Measurements from ENCODE around the gene CACNA2D3.

Gene CACNA2D3

DNA sequence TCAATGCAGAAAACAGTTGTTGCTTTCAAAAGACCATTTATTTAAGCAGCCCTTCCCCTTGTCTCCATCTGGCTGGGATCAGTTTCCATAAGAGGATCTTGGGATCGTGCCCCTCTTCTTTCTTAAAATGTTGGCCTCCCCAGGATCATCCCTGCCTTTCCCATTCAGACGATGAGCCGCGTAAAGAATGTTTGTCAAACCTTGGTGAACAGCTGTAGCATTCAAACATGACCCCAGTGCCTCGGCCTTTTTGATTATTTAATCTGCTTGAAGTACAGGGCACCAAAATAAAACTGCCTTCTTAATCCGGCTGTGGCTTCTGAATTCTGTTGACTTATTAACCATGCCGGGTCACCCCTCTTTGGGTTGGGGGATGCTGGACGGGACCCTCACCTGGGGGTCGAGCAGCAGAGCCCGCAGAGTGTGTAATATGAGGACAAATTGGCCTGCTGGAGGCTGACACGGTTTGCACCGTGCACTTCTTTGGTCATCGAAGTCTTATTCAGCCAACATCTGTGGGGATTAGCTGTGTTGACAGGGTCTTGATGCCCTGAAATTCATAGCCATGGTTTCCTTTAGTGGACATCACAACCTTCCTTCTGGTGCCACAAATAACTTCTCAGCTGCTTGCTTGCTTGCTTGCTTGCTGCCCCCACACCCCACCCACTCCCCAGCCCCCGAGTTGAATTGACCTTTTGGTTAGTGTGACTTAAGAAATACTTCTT is 805.9 kb downstream of the CACNA2D3 start, which contains the start of gene LRTM1:
TSS of gene LRTM1 (minus strand) at position 14 of the 725 bp plus-strand sequence. CDS start 148 bp downstream, outside the sequence.
- Histone ChIP-seq H3K36me3 (ENCODE audit: control insufficient read depth in 2 of 2, insufficient read depth in 2 of 2, low read length in 2 of 2) (no peaks in the 10 kb centered on the region), H3K9me3 (ENCODE audit: control insufficient read depth in 2 of 2, low read length in 2 of 2) (no peaks in the 10 kb centered on the region), H3K27me3 (ENCODE audit: control insufficient read depth in 2 of 2, insufficient read depth in 2 of 2, low read length in 2 of 2) (no peaks in the 10 kb centered on the region), H3K27ac (ENCODE audit: low read depth in 2 of 2, low read length in 2 of 2) (no peak within 1 kb of the TSS), H3K4me1 (ENCODE audit: control insufficient read depth in 2 of 2, insufficient read depth in 2 of 2, low read length in 2 of 2) (no peaks in the 10 kb centered on the region), H3K9ac (ENCODE audit: low read depth in 1 of 2, low read length in 2 of 2) (no peak within 1 kb of the TSS), H3K4me3 (ENCODE audit: low read length in 2 of 2) (no peak within 1 kb of the TSS)

DNA sequence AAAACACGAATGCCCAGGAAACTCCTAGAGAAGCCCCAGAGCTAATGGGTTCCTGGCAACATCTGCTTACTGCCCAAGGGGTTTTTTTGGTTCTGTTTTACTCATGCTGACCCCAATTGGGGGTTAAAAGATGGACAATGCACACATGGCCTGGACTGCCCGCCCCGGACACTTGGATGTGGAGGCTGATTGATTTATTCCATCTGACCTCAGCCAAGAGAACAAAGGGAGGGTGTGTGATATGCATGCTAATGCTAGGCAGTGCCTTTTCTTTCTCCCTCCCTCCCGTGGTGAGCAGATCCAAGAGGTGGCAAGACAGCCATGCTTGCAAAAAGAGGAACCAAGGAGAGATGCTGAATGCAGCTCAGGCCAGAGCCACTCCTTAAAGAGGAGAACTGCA is 808.8 kb downstream of the CACNA2D3 start:
- H3K9me3 ChIP-seq (ENCODE audit: control insufficient read depth in 2 of 2, low read length in 2 of 2) = no peaks in the 10 kb centered on the region
- no peaks in the 10 kb centered on the region for H3K4me1 ChIP-seq (ENCODE audit: control insufficient read depth in 2 of 2, insufficient read depth in 2 of 2, low read length in 2 of 2)
- H3K36me3 ChIP-seq (ENCODE audit: control insufficient read depth in 2 of 2, insufficient read depth in 2 of 2, low read length in 2 of 2) = no peaks in the 10 kb centered on the region
- H3K27me3 ChIP-seq (ENCODE audit: control insufficient read depth in 2 of 2, insufficient read depth in 2 of 2, low read length in 2 of 2) = no peaks in the 10 kb centered on the region
- no peak overlapping the region for H3K9ac ChIP-seq (ENCODE audit: low read depth in 1 of 2, low read length in 2 of 2)
- no peak overlapping the region for H3K4me3 ChIP-seq (ENCODE audit: low read length in 2 of 2)
- H3K27ac ChIP-seq (ENCODE audit: low read depth in 2 of 2, low read length in 2 of 2) = no peak overlapping the region

DNA sequence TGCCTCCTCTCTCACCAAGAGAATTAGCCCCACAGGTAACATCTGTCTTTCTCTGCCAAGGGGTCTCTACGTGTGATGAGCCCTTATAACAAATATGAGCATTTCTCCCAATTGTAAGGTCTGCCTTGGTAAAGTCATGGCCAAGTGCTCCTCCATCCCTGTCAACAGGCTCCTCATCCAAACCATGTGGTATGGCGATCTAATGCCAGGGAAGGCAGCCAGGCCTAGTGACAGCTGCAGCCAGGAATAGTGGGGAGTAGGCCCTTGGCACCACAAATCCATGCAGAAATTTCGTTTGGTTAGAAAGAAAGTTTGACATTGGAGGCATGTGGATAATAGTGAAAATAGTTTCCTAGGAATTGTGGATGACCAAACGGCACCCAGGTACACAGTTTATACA is 810.3 kb downstream of the CACNA2D3 start:
- Histone ChIP-seq H3K27ac (ENCODE audit: low read depth in 2 of 2, low read length in 2 of 2) (no peak overlapping the region), H3K4me1 (ENCODE audit: control insufficient read depth in 2 of 2, insufficient read depth in 2 of 2, low read length in 2 of 2) (no peaks in the 10 kb centered on the region), H3K4me3 (ENCODE audit: low read length in 2 of 2) (no peak overlapping the region), H3K9ac (ENCODE audit: low read depth in 1 of 2, low read length in 2 of 2) (no peak overlapping the region), H3K27me3 (ENCODE audit: control insufficient read depth in 2 of 2, insufficient read depth in 2 of 2, low read length in 2 of 2) (no peaks in the 10 kb centered on the region), H3K9me3 (ENCODE audit: control insufficient read depth in 2 of 2, low read length in 2 of 2) (no peaks in the 10 kb centered on the region), H3K36me3 (ENCODE audit: control insufficient read depth in 2 of 2, insufficient read depth in 2 of 2, low read length in 2 of 2) (no peaks in the 10 kb centered on the region)

DNA sequence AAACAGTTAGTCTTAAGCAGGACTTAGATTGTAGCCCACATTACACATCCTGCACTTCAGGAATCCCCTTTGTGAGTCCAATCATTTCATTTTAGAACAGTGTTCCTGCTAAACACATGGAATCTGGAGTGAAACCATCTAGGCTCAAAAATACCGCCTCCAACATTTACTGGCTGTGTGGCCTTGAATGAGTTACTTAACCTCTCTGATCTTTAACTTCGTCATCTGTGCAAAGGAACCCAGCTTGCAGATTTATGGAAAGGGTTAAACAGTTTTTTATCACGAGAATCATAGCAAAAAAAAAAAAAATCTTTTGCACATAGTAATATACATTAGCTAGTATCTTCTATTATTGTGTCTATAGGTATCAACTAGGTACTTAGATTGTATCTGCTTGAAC is 813.5 kb downstream of the CACNA2D3 start:
- Histone ChIP-seq H3K36me3 (ENCODE audit: control insufficient read depth in 2 of 2, insufficient read depth in 2 of 2, low read length in 2 of 2) (no peaks in the 10 kb centered on the region), H3K4me3 (ENCODE audit: low read length in 2 of 2) (no peak overlapping the region), H3K27ac (ENCODE audit: low read depth in 2 of 2, low read length in 2 of 2) (no peak overlapping the region), H3K27me3 (ENCODE audit: control insufficient read depth in 2 of 2, insufficient read depth in 2 of 2, low read length in 2 of 2) (no peaks in the 10 kb centered on the region), H3K9me3 (ENCODE audit: control insufficient read depth in 2 of 2, low read length in 2 of 2) (no peaks in the 10 kb centered on the region), H3K9ac (ENCODE audit: low read depth in 1 of 2, low read length in 2 of 2) (no peak overlapping the region), H3K4me1 (ENCODE audit: control insufficient read depth in 2 of 2, insufficient read depth in 2 of 2, low read length in 2 of 2) (no peaks in the 10 kb centered on the region)

DNA sequence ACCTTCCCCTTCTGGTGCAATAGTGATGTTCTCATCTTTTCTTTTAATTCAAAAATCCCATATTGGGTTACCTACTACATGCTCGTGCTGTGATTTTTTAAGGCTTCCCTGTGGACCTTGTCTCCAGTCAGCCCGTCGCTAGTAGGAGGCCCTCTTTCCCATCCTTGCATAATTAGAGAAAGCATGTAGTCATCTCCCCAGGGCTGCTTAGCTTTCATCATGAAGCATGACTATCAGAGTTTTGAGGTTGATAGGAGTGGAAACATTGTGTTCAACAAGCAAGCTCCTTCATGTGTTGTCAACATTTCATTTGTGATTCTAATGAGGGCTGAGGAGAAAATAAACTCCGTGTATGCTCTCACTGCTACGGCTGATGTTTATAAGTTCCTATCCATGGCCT is 814.2 kb downstream of the CACNA2D3 start:
- H3K9ac ChIP-seq (ENCODE audit: low read depth in 1 of 2, low read length in 2 of 2) = no peak overlapping the region
- no peaks in the 10 kb centered on the region for H3K9me3 ChIP-seq (ENCODE audit: control insufficient read depth in 2 of 2, low read length in 2 of 2)
- no peak overlapping the region for H3K4me3 ChIP-seq (ENCODE audit: low read length in 2 of 2)
- no peak overlapping the region for H3K27ac ChIP-seq (ENCODE audit: low read depth in 2 of 2, low read length in 2 of 2)
- no peaks in the 10 kb centered on the region for H3K36me3 ChIP-seq (ENCODE audit: control insufficient read depth in 2 of 2, insufficient read depth in 2 of 2, low read length in 2 of 2)
- H3K27me3 ChIP-seq (ENCODE audit: control insufficient read depth in 2 of 2, insufficient read depth in 2 of 2, low read length in 2 of 2) = no peaks in the 10 kb centered on the region
- no peaks in the 10 kb centered on the region for H3K4me1 ChIP-seq (ENCODE audit: control insufficient read depth in 2 of 2, insufficient read depth in 2 of 2, low read length in 2 of 2)

DNA sequence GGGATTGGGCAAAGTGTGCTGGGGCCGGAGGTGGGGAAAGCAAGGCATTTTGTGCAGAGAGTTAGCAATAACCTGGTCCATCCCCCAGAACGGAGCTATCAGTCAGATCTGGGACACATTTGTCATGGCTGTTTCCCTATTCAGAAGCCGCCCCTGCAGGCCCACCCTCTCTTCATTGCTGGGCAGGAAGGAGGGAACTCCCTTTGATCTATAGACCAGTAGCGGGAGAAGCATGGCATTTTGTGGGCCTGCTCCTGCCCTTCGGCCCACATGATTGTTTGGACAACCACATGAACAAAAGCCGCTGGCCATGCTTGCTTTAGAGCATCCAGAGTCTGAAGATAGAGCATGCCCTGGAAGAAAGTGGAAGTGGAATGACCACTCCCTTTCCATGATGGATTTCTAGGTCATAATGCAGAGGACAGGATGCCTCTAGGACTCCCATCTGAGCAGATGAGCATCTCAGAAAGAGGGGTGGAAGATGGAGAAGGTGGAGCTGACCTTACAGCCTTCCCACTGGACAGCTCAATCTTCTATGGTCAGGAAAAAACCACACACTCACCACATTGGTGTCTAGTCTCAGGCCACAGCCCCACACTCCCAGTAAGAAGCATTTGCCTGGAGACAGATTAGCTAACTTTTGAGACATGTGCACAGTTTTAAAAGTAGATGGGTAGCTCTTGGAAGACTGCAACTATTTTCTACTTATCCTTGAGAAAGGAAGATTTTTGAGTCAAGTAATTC is 817.4 kb downstream of the CACNA2D3 start:
- no peaks in the 10 kb centered on the region for H3K27me3 ChIP-seq (ENCODE audit: control insufficient read depth in 2 of 2, insufficient read depth in 2 of 2, low read length in 2 of 2)
- no peaks in the 10 kb centered on the region for H3K4me1 ChIP-seq (ENCODE audit: control insufficient read depth in 2 of 2, insufficient read depth in 2 of 2, low read length in 2 of 2)
- H3K9ac ChIP-seq (ENCODE audit: low read depth in 1 of 2, low read length in 2 of 2) = no peak overlapping the region
- no peaks in the 10 kb centered on the region for H3K36me3 ChIP-seq (ENCODE audit: control insufficient read depth in 2 of 2, insufficient read depth in 2 of 2, low read length in 2 of 2)
- no peaks in the 10 kb centered on the region for H3K9me3 ChIP-seq (ENCODE audit: control insufficient read depth in 2 of 2, low read length in 2 of 2)
- no peak overlapping the region for H3K27ac ChIP-seq (ENCODE audit: low read depth in 2 of 2, low read length in 2 of 2)
- no peak overlapping the region for H3K4me3 ChIP-seq (ENCODE audit: low read length in 2 of 2)

DNA sequence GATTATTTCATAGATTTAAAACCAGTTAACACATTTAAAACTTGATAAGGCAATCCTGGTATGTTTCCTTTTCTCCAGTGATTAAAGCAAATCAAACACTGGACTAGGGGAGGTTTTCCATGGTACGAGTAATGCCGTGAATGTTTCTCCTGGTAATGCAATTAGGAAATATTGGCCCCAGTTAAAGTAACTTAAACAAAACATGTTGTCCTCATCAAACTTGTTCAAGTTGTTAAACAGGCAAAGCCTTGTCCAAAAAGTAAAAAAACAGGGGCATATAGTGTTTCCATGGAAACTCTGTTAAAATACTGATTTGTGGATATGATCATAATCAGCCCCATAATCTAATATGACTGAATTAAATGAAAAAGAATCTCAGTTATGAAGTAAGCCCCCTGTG is 818.6 kb downstream of the CACNA2D3 start:
- Histone ChIP-seq H3K9ac (ENCODE audit: low read depth in 1 of 2, low read length in 2 of 2) (no peak overlapping the region), H3K4me1 (ENCODE audit: control insufficient read depth in 2 of 2, insufficient read depth in 2 of 2, low read length in 2 of 2) (no peaks in the 10 kb centered on the region), H3K36me3 (ENCODE audit: control insufficient read depth in 2 of 2, insufficient read depth in 2 of 2, low read length in 2 of 2) (no peaks in the 10 kb centered on the region), H3K4me3 (ENCODE audit: low read length in 2 of 2) (no peak overlapping the region), H3K27ac (ENCODE audit: low read depth in 2 of 2, low read length in 2 of 2) (no peak overlapping the region), H3K27me3 (ENCODE audit: control insufficient read depth in 2 of 2, insufficient read depth in 2 of 2, low read length in 2 of 2) (no peaks in the 10 kb centered on the region), H3K9me3 (ENCODE audit: control insufficient read depth in 2 of 2, low read length in 2 of 2) (no peaks in the 10 kb centered on the region)

DNA sequence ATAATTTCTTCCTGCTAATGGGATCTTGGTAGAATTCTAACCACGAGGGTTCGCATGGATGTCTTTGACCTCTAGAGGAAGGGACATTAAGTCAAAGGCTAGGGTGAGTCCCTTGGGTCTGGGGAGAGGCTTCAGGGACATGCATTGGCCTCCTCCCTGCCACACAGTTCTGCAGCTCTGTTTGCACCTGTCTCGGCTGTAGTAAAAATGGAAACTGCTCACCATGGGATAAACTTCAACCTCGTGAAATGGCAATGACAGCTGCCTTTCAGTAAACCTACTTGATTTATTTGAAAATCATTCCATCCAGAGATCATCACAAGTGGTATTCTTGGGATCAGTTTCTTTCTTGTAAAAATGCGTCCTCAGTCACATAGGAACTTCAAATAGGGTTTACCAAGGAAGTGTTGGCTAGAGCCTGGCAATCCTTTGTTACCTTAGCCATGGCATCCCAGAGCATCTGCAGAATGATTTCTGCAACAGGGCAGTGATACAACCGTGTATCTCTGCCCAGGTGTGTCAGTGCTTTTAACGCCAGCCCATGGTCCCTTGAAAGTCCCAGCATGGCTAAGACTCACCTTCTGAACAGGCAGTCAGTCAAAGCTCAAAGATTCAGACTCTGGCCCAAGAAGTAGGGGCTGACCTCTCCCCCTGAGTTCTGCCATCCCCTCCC is 819.5 kb downstream of the CACNA2D3 start:
- no peaks in the 10 kb centered on the region for H3K36me3 ChIP-seq (ENCODE audit: control insufficient read depth in 2 of 2, insufficient read depth in 2 of 2, low read length in 2 of 2)
- H3K27ac ChIP-seq (ENCODE audit: low read depth in 2 of 2, low read length in 2 of 2) = no peak overlapping the region
- no peaks in the 10 kb centered on the region for H3K9me3 ChIP-seq (ENCODE audit: control insufficient read depth in 2 of 2, low read length in 2 of 2)
- no peak overlapping the region for H3K9ac ChIP-seq (ENCODE audit: low read depth in 1 of 2, low read length in 2 of 2)
- H3K27me3 ChIP-seq (ENCODE audit: control insufficient read depth in 2 of 2, insufficient read depth in 2 of 2, low read length in 2 of 2) = no peaks in the 10 kb centered on the region
- H3K4me1 ChIP-seq (ENCODE audit: control insufficient read depth in 2 of 2, insufficient read depth in 2 of 2, low read length in 2 of 2) = no peaks in the 10 kb centered on the region
- no peak overlapping the region for H3K4me3 ChIP-seq (ENCODE audit: low read length in 2 of 2)

DNA sequence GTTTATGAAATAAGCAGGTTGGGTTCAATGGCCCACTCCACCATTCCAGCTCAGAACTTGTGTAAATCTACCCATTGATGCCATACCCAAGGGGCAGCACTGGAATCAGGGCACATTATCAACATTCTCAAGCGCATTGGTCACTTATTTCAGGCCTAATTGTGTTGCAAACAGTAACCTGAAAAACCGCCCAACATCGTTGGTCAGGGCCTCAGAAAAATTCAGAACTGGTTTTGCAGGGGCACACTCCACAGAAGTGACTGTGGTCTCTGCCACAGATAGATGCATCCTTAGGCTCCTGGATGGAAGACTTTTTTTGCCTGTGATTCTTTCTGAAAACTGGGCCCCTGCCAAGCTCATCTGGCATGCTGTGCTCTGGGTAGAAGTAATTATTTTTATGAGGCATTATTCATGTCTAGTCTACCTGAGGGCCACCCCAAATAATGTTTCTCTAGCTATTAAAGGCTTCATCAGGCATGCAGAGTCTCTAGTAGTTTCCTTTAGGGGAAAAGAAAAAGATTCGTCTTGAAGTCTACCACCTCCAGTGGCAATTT is 827.2 kb downstream of the CACNA2D3 start:
- no peak overlapping the region for H3K27ac ChIP-seq (ENCODE audit: low read depth in 2 of 2, low read length in 2 of 2)
- no peak overlapping the region for H3K9ac ChIP-seq (ENCODE audit: low read depth in 1 of 2, low read length in 2 of 2)
- no peaks in the 10 kb centered on the region for H3K27me3 ChIP-seq (ENCODE audit: control insufficient read depth in 2 of 2, insufficient read depth in 2 of 2, low read length in 2 of 2)
- H3K4me3 ChIP-seq (ENCODE audit: low read length in 2 of 2) = no peak overlapping the region
- H3K36me3 ChIP-seq (ENCODE audit: control insufficient read depth in 2 of 2, insufficient read depth in 2 of 2, low read length in 2 of 2) = no peaks in the 10 kb centered on the region
- no peaks in the 10 kb centered on the region for H3K9me3 ChIP-seq (ENCODE audit: control insufficient read depth in 2 of 2, low read length in 2 of 2)
- no peaks in the 10 kb centered on the region for H3K4me1 ChIP-seq (ENCODE audit: control insufficient read depth in 2 of 2, insufficient read depth in 2 of 2, low read length in 2 of 2)

Data from mucosa of rectum (tissue), 2 donors.